GM18511 (cell line): Measurements from ENCODE around the gene SCN2B.

Source experiments
- ATAC-seq: cut with Tn5 transposase; IDR thresholded peaks from one replicate; pipeline ENCODE4 v1.9.1; 2021; ENCODE audit warnings: mild to moderate bottlenecking, moderate library complexity; ENCODE audit not compliant: unreplicated experiment

Gene SCN2B

GRCh38 chr11:118135796-118136165 is 40.7 kb downstream of the SCN2B start:
- no peak for ATAC-seq

- ATAC-seq = no peak
Observed at GRCh38 chr11:118135051-118135795, 41.2 kb downstream of the SCN2B start.

- no peak for ATAC-seq
Observed at GRCh38 chr11:118133816-118134215, 42.6 kb downstream of the SCN2B start.

GRCh38 chr11:118132385-118133151 is 43.9 kb downstream of the SCN2B start:
- no peak for ATAC-seq

DNA sequence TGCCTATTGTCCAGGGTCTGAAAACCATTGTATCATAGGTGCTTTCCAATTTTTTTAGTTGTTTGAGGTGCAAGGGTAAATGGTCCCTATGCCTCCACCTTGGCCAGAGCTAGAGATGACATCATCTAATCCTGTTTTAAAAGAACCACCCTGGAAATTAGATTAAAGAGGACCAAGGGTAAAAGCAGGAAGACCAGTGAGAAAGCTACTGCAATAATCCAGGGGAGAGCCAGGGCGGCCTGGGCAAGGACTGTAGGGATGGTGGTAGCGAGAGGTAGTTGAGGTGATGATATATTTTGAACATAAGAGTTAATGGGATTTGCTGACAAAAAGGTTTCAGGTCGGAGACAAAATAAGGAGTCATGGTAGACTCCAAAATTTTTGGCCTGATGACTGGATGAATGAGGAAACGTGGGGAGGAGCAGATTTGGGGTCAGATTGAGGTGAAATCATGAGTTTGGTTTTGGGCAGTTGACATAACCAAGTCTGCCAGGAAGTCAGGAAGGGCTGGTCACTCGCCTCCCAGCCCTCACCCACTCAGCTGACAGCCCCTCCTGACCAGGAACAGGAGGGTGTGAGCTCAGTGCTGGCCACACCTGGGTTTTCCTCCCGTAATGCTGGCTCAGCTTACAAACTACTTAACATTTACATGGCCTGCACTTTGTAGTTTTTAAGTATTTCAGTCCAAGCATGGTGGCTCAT is 46.8 kb downstream of the SCN2B start:
- no peak for ATAC-seq

GRCh38 chr11:118128721-118129470 is 47.5 kb downstream of the SCN2B start:
- ATAC-seq = no peak

- no peak for ATAC-seq
Observed at GRCh38 chr11:118128310-118128709, 48.1 kb downstream of the SCN2B start.

DNA sequence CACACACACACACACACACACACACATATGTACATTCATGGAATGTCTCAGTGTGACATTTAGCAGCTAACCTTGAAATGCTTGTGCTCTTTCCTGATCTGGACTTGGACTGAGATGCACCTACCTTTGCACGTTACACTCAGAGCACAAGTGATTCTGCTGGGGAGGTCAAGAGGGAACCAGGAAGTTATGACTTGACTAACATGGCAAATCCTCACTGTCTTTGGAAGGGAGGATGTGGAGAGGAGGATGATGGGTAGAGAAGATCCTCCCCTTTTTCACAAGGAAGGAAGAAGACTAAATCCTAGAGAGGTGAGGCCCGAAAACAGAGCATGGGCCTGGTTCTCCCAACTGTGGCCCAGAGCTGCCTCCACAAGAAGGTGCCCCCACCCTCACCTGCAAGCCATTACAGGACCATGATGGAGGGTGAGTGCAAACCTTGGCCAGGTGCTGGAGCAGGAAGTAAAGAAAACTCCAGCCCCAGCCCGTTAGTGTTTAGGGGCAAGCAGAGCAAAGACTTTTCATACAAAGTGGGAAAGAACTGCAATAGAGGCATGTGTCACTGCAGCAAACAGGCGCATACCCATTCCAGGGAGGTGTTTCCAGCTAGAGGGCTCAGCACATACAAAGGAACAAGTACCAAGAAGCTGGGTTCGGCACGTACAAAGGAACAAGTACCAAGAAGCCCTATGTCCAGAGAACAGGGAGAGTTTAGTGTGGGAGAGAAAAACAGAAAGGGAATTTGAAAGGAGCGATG is 50.2 kb downstream of the SCN2B start:
- no peak for ATAC-seq

DNA sequence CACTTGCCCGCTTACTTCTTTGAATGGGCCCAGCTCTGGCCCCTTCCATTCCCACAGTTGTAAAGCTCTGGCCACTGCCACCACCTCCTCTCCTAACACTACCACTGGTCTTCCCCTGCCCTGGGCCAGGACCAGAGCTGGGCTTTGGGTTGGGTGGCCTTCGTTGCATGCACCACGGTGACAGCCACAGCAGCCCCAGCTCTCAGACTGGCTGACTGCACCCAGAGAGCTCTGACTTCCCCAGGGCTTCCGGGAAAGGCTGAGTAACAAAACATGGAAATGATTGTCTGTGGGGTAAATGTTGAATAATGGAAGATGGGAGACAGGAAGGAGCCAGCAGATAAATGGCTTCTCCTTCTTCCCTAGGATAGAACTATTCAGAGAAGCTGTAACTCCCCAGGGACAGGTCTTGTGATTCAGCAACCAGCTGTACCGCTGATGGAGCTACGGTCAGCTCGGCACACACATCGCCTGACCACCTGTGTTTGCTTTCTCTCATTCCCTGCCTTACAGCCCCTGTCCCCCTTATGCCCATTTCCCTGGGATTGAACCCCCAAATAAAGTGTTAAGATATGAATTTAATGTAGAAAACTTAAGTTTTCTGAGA is 51.4 kb downstream of the SCN2B start:
- no peak for ATAC-seq

GRCh38 chr11:118120793-118121192 is 55.6 kb downstream of the SCN2B start:
- no peak for ATAC-seq

DNA sequence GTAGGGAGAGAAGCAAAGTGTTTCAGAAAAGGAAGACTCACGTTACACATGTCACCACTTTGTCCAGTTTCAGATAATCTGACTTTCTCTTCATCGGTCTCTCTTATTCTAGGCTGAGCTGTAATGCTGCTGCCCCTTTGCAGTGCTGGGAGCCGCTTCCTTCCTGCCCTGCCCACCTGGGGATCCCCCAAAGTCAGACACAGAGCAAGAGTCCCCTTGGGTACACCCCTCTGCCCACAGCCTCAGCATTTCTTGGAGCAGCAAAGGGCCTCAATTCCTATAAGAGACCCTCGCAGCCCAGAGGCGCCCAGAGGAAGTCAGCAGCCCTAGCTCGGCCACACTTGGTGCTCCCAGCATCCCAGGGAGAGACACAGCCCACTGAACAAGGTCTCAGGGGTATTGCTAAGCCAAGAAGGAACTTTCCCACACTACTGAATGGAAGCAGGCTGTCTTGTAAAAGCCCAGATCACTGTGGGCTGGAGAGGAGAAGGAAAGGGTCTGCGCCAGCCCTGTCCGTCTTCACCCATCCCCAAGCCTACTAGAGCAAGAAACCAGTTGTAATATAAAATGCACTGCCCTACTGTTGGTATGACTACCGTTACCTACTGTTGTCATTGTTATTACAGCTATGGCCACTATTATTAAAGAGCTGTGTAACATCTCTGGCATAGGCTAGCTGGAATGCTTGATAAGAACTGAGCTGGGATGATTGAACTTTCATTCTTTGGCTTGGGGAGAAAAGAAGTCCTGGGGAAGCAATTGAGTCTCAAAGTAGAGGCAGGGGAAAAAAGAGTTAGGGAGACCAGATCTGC is 58.4 kb downstream of the SCN2B start:
- ATAC-seq = peak; percentile 64

DNA sequence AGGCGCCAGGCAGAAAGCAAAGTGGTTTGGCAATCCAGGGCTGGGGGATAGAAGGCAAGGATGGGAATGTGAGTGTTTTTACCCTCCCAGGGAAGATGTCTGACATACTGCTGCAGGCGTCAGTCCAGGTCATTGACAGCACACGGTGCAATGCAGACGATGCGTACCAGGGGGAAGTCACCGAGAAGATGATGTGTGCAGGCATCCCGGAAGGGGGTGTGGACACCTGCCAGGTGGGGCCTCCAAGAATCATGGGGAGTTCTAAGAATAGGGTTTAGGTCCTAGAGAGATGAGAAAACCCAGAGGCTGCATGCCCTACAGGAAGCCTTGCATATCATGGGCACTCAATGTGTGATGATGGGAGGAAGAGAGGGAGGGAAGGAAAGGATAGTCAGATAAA is 61.4 kb downstream of the SCN2B start:
- ATAC-seq = no peak

- ATAC-seq = no peak
Observed at GRCh38 chr11:118114266-118114665, 62.2 kb downstream of the SCN2B start.

DNA sequence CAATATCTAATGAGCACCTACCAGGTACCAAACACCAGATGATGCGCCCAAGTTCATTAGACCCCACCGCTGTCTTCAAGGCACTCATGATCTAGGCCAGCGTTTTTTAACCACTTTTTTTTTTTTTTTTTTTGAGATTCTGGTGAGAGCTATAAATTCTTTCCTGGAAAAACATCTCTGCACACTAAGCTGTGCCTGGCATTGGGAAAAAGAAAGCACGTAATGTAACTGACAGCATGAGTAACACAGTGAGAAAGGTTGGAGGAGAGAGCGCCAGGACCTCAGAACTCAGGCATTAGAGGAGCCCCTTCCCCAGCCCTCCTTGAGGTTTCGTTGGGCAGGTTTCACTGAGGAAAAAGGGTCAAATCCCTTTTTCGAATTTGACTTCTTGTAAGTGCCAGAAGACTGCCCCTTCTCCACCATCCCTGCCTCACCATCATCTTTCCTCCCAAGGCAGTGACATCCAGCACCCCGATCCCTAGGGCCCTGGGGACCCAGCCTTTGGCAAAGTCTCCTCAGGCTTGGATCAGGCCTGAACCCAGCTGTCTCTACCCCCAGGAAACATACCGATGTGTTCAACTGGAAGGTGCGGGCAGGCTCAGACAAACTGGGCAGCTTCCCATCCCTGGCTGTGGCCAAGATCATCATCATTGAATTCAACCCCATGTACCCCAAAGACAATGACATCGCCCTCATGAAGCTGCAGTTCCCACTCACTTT is 63.6 kb downstream of the SCN2B start:
- ATAC-seq = no peak
